GM12801 (cell line): ENCODE results near the gene ZNF516.

Experiments
- TF ChIP-seq, protein P1 (sequence below): IDR thresholded peaks from one replicate; pipeline ENCODE4 v1.5.1; 2011; ENCODE audit warnings: control low read depth; ENCODE audit not compliant: insufficient read length; ENCODE audit errors: extremely low read depth

The ZNF516 gene

DNA sequence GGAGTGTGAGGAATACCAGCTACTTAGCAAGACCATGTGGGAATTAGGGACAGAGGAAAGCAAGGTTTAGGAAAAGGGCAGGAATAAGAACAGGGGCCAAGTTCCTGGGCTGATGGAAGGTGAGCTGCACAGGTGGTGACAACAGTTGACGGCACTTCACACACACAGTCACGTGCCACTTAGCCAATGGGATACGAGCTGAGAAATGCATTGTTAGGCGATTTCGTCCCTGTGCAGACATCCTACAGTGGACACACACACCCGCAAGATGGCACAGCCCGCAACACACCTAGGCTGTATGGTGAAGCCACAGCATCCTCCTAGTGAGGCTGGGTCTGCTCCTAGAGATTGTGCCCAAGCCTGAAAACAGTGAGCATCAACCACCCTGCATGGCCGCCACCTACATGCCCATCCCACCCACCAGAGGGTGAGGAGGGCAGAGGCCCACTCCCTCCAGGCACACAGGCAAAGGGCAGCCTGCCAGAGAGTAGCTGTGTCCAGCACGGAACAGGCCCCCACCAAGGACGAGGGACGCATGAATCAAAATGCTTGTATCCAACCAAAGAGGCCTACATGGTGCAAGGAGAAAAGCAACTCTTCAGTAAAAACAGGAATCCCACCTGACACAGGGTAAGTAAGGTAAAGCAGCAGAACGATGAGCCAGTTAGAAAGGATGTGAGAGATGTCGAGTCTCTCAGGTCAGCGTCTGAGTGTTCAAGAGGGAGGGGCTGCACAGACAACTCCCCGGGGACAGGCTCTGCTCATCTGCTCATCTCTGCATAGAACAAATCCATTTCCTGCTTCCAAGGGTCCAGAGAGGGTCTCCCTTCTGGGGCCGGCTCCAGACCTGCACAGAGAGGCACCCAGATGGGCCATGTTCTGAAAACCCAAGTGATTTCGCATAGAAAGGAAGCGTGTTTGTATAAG lies 51.3 kb downstream of the ZNF516 start:
- TF ChIP-seq, protein P1, sequence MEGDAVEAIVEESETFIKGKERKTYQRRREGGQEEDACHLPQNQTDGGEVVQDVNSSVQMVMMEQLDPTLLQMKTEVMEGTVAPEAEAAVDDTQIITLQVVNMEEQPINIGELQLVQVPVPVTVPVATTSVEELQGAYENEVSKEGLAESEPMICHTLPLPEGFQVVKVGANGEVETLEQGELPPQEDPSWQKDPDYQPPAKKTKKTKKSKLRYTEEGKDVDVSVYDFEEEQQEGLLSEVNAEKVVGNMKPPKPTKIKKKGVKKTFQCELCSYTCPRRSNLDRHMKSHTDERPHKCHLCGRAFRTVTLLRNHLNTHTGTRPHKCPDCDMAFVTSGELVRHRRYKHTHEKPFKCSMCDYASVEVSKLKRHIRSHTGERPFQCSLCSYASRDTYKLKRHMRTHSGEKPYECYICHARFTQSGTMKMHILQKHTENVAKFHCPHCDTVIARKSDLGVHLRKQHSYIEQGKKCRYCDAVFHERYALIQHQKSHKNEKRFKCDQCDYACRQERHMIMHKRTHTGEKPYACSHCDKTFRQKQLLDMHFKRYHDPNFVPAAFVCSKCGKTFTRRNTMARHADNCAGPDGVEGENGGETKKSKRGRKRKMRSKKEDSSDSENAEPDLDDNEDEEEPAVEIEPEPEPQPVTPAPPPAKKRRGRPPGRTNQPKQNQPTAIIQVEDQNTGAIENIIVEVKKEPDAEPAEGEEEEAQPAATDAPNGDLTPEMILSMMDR: no peak

DNA sequence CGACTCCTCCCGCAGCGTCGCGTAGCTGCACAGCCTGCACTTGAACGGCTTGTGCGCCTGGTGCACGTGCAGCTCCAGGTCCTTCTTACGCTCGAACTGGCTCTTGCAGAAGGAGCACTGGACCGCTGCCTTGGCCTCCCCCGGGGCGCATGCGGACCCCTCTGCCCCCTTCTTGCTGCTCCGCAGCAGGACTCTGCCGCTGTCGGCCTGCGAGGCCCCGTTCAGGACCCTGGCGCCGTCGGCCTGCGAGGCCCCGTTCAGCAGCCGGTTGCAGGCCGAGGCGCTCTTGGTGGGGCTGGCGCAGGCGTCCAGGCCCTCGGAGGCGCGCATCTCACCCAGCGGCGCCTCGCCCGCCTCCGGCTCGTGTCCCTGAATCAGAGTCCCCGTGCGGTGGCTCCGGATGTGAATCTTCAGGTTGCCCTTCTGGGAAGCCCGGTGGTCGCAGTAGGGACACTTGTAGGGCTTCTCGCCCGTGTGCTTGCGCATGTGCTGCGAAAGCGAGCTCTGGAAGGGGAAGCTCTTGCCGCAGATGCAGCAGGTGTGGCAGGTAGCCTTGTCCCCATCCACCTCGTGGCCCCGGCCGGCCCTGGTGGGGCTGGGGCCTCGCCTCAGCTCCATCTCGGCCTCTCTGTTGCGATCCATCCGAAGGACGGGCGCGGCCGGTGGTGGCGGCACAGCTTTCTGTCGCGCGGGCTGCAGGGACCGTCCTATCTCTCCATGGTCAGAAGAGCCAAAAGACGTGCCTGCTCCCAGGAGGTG lies 52.5 kb downstream of the ZNF516 start:
- TF ChIP-seq, protein P1: no peak

DNA sequence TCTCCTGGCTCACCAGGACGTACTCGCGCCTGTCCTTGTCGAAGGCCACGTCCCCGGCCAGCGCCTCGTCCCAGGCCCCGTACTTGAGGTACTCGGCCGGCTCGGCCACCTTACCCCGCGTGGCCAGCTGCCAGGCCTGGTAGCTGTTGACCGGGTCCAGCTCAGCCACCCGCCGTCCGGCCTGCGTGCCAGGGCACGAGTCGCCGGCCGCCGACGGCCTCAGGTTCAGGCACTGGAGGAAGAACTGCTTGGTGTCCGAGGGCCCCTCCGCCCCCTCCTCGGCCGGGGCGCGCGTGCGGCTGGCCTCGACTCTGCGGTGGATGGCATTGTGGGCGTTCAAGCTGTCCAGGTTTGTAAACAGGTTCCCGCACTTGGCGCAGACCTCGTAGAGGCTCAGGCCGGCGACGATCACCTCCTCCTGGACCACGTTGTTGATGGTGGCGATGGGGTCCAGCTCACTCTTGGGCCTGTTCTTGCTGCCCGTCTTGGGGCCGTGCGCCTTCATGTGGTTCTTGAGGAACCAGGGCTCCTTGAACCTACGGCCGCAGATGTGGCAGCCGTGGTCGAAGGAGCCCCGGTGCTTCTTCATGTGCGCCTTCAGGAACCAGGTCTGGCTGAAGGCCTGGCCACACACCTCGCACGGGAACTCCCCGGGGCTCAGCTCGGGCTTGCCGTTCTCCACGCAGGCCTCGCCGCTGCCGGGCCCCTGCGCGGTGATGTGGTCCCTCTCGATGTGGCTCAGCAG lies 53.2 kb downstream of the ZNF516 start:
- TF ChIP-seq, protein P1: no peak

DNA sequence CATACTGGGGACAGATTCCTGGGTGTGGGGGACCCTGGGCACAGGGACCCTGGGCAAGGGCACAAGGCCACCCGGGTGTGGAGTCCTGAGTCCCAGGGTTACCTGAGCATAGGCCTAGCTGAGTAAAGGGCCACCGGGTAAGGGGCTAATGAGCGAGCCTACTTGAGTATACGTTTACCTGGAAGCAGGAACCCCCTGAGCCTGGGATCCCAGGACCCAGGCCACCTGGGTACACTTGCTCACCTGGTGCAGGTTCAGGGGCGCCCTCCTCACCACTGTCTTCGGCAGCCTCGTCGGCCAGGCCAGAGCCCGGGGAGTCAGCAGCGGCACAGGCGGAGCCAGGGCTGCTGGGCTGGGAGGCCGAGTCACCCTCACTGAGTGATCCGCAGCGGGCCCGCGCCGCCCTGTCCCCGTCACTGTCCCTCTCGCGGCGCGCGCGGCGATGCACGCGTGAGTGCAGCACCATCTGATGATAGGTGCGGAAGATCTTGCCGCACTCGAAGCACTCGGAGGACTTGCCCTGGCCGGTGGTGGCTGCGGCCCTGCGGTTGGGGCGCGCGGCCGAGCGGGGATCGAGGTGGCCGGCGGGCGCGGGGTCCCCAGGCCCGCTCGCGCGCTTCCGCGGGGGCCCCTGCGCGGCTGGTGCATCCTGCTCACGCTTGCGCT lies 53.9 kb downstream of the ZNF516 start:
- TF ChIP-seq, protein P1: no peak

DNA sequence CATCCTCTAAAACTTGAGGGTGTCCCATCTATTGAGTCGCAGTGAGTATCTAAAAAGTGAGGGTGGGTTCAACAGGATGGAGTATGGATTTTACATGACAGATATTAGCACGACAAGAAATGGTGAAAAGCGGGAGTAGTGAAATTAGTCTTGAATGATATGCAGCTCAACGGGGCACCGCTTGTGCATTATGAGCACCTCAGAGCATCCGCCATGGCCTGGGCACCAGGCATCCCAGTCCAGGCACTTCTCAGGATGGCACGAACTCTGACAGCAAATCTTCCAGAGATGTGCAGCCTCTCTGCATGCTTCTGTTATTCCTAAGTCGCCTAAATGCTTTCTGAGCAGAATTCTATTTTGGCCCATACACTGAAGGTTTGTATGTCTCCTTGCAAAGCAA lies 57.1 kb downstream of the ZNF516 start:
- TF ChIP-seq, protein P1: no peak

DNA sequence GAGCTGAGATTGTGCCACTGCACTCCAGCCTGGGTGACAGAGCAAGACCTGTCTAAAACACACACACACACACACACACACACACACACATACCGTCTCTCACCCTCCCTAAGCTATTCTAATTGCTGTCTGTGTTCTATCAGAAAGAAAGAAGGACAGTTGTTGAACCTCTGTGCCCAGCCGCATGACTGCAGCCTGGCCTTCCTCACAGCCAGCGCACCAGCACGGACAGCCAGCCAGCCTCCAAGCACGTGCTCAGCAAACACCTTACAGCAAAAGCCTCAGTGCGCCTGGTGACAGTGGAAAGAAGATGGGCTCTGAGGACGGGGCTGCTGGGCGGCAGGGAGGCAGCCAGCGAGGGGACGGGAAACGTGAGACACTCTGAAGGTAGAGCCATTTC lies 58.0 kb downstream of the ZNF516 start:
- TF ChIP-seq, protein P1: no peak

DNA sequence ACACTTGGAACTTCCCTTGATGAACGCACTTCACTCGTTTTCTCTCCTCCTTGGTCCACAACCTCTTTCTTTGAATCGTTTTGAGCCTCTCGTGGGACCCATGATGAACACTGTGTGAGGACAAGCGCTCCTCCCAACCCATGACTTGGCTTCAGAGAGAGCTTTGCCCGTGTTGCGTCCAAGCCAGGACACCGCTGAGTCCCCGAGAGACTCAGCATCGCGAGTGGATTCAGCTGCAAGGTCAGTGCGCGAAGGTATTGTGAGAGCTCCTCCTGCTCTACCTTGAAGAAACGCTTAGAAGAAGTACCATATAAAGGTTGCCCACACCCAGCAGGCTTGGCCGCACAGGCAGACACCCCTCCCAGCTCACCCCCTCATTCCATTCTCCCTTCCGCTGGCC lies 58.7 kb downstream of the ZNF516 start:
- TF ChIP-seq, protein P1: no peak
